GM12864 (cell line): Measurements from ENCODE around the gene FOXP4.

Experiments
- DNase-seq: peaks from one replicate; pipeline ENCODE4 v3.0.0-alpha.2; 2011; ENCODE audit warnings: low read depth
- H3K4me3 ChIP-seq: 2 replicates; pipeline ENCODE4 v1.5.1; 2011; ENCODE audit warnings: mild to moderate bottlenecking, low read depth, low read length, control low read depth
- CTCF ChIP-seq: IDR thresholded peaks from 2 replicates; pipeline ENCODE4 v1.5.1; 2011; ENCODE audit warnings: low read depth, mild to moderate bottlenecking, moderate library complexity, low read length, control low read depth, inconsistent platforms; ENCODE audit errors: missing control alignments

The FOXP4 gene

GRCh38 chr6:41599015-41599851 lies 53.1 kb downstream of the FOXP4 start:
- DNase-seq, result no peak
- no peak overlapping the region for H3K4me3 ChIP-seq

GRCh38 chr6:41599852-41600445 lies 53.8 kb downstream of the FOXP4 start:
- no peak for TF ChIP-seq CTCF
- H3K4me3 ChIP-seq, result no peak overlapping the region
- no peak for DNase-seq

More at GRCh38 chr6:41599015-41599851, 53.1 kb downstream of the FOXP4 start:
- no peak for TF ChIP-seq CTCF

- no peak overlapping the region for H3K4me3 ChIP-seq
- no peak for DNase-seq
- TF ChIP-seq CTCF, result no peak
Measured at GRCh38 chr6:41600499-41601247, 54.5 kb downstream of the FOXP4 start.

- H3K4me3 ChIP-seq, result no peak overlapping the region
- no peak for DNase-seq
- TF ChIP-seq CTCF, result no peak
Measured at GRCh38 chr6:41601248-41601549, 55.0 kb downstream of the FOXP4 start.

GRCh38 chr6:41602422-41602743 lies 56.2 kb downstream of the FOXP4 start:
- no peak overlapping the region for H3K4me3 ChIP-seq
- no peak for TF ChIP-seq CTCF
- no peak for DNase-seq

- no peak overlapping the region for H3K4me3 ChIP-seq
- peak; percentile 84 for TF ChIP-seq CTCF
- DNase-seq, result peak; percentile 45
Measured at GRCh38 chr6:41602864-41603608, 56.9 kb downstream of the FOXP4 start.
